Upper lobe of left lung (tissue), 6 donors: ENCODE measurements around the gene TSSK6. TPM values are rescaled to one million over a fixed set of nuclear protein-coding genes. Genes with fewer than 3 reads are reported as not detected.

Experiments
- ATAC-seq, 2 donors: fragments of 200-7000 bp; cut with Tn5 transposase; one replicate each; pipeline ENCODE4 v1.9.1; 2022; ENCODE audit warnings: mild to moderate bottlenecking in 2 of 2, moderate library complexity in 2 of 2; ENCODE audit not compliant: low FRiP score in 2 of 2
- DNase-seq, 2 donors: peaks; one replicate each; pipeline ENCODE4 v3.0.0-alpha.2; 2019 to 2020
- H3K27ac ChIP-seq, 4 donors: fragments of 200-600 bp; sonication (generic); one replicate each; pipeline ENCODE4 v1.5.1; 2016 to 2019
- H3K27me3 ChIP-seq, 4 donors: fragments of 200-600 bp; sonication (generic); one replicate each; pipeline ENCODE4 v1.5.1; 2017 to 2019
- H3K36me3 ChIP-seq, 4 donors: fragments of 200-600 bp; sonication (generic); one replicate each; pipeline ENCODE4 v1.5.1; 2016 to 2019
- H3K4me1 ChIP-seq, 4 donors: fragments of 200-600 bp; sonication (generic); one replicate each; pipeline ENCODE4 v1.5.1; 2018 to 2019
- H3K4me3 ChIP-seq, 4 donors: fragments of 200-600 bp; sonication (generic); one replicate each; pipeline ENCODE4 v1.5.1; 2017 to 2019; ENCODE audit warnings: mild to moderate bottlenecking in 2 of 4, moderate library complexity in 1 of 4
- H3K9me3 ChIP-seq, 4 donors: fragments of 200-600 bp; sonication (generic); one replicate each; pipeline ENCODE4 v1.5.1; 2018 to 2019
- EP300 ChIP-seq, 4 donors: sonication (generic); formaldehyde crosslinking; IDR thresholded peaks; one replicate each; pipeline ENCODE4 v1.5.1; 2017; ENCODE audit warnings: antibody characterized with exemption in 4 of 4, control low read depth in 2 of 4
- POLR2A ChIP-seq, 4 donors: fragments of 450-650 bp; IDR thresholded peaks; one replicate each; pipeline ENCODE4 v1.5.1; 2016 to 2017; ENCODE audit warnings: antibody characterized with exemption in 4 of 4, mild to moderate bottlenecking in 2 of 4
- POLR2AphosphoS5 ChIP-seq, 2 donors: sonication (generic); formaldehyde crosslinking; IDR thresholded peaks; one replicate each; pipeline ENCODE4 v1.5.1; 2017; ENCODE audit warnings: antibody characterized with exemption in 2 of 2
- WGBS, 2 donors: methylation state at CpG; one replicate each; pipeline ENCODE4 v1.1.5; 2017 to 2018; 5-methylcytosine and 5-hydroxymethylcytosine counted together
- total RNA-seq, 6 donors: library from RNA; depleted of rRNA in 4 of 6; stranded (reverse); fragments of >200 nt in 4 of 6; gene quantifications; one replicate each; pipeline versions ENCODE4 v1.1.0 to v1.2.1, GENCODE V29; 2016 to 2021
- TF ChIP-seq, protein P1 (sequence below), 6 experiments: fragments of 450-650 bp in 4 of 6; fragments of 200-600 bp in 2 of 6; sonication (generic) in 2 of 6; IDR thresholded peaks; one replicate each; pipeline ENCODE4 v1.5.1; 2016 to 2019; ENCODE audit warnings: antibody characterized with exemption in 6 of 6
- donor health status: DM: no; HTN: no; CAD: no; lungs with moderate emphysema.
- donor health status: DM: no; HTN: yes; CAD: no; lungs with severe emphysema.

TSSK6 gene
- total RNA-seq, 6 donors from 2014 or later = 1.7 to 7.3 (median 3.1) TPM

DNA sequence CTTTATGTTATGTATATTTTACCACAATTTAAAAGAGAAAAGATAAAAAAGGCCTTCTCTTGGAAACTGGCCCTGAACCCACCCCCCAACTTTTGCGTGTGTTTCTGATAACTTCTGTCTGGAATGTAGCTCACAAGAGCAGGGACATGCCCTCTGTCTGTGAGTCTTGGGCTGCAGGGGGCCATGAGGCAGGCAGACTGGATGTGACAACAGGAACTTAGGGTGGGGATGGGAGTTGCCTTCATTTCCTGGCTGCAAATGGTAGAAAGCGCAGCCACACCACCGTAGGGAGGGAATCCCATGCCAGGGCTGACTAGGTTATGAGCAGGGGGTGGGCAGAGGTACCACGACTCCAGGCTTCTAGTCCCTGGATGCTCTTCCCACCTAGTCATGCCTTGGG lies 44.6 kb upstream of the TSSK6 start:
- DNase-seq = no peak
- WGBS, 2 donors = 47 to 50% methylated on average over 3 to 4 of the region's 4 CpGs
- Histone ChIP-seq H3K9me3 (no peaks in the 10 kb centered on the region), H3K4me1 (no peaks in the 10 kb centered on the region), H3K4me3 (no peak overlapping the region), H3K27me3 (no peaks in the 10 kb centered on the region), H3K27ac (no peak overlapping the region), H3K36me3 (peaks cover 0 to 4% (median 0%) of the 10 kb centered on the region in 4 donors)
- no peak for ATAC-seq
- TF ChIP-seq, protein P1, sequence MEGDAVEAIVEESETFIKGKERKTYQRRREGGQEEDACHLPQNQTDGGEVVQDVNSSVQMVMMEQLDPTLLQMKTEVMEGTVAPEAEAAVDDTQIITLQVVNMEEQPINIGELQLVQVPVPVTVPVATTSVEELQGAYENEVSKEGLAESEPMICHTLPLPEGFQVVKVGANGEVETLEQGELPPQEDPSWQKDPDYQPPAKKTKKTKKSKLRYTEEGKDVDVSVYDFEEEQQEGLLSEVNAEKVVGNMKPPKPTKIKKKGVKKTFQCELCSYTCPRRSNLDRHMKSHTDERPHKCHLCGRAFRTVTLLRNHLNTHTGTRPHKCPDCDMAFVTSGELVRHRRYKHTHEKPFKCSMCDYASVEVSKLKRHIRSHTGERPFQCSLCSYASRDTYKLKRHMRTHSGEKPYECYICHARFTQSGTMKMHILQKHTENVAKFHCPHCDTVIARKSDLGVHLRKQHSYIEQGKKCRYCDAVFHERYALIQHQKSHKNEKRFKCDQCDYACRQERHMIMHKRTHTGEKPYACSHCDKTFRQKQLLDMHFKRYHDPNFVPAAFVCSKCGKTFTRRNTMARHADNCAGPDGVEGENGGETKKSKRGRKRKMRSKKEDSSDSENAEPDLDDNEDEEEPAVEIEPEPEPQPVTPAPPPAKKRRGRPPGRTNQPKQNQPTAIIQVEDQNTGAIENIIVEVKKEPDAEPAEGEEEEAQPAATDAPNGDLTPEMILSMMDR (IDR thresholded peaks at IDR 0.05) = no peak
- no peak for TF ChIP-seq EP300 (IDR thresholded peaks at IDR 0.05)
- no peak for TF ChIP-seq POLR2AphosphoS5 (IDR thresholded peaks at IDR 0.05)
- no peak for TF ChIP-seq POLR2A (IDR thresholded peaks at IDR 0.05)

DNA sequence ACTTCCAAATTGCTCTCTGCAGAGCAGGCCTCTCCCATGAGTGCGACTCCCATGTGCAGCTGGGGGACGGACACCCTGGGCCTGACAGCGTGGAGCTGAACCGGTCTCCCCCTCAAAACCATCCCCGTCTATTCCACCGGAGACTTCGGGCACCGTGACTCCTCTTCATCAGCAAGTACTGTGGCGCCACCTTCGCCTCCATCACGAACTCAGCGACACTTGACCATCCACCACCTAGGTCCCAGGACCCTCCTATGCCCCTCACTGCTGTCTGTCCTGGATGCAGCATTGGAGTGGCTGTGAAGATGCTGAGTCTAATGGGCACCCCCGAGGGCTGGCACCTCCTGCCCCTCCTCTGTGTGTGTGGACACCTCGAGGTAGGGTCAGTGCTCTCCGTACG lies 43.3 kb upstream of the TSSK6 start:
- Histone ChIP-seq H3K27me3 (no peaks in the 10 kb centered on the region), H3K4me1 (no peaks in the 10 kb centered on the region), H3K4me3 (no peak overlapping the region), H3K9me3 (no peaks in the 10 kb centered on the region), H3K27ac (no peak overlapping the region), H3K36me3 (peaks cover 0 to 4% (median 0%) of the 10 kb centered on the region in 4 donors)
- TF ChIP-seq, protein P1 (IDR thresholded peaks at IDR 0.05) = no peak
- TF ChIP-seq POLR2AphosphoS5 (IDR thresholded peaks at IDR 0.05) (no peak), POLR2A (IDR thresholded peaks at IDR 0.05) (no peak), EP300 (IDR thresholded peaks at IDR 0.05) (no peak)
- DNase-seq (no peak), ATAC-seq (no peak)
- 95 to 96% methylated on average over 12 to 16 of the region's 16 CpGs for WGBS, 2 donors

DNA sequence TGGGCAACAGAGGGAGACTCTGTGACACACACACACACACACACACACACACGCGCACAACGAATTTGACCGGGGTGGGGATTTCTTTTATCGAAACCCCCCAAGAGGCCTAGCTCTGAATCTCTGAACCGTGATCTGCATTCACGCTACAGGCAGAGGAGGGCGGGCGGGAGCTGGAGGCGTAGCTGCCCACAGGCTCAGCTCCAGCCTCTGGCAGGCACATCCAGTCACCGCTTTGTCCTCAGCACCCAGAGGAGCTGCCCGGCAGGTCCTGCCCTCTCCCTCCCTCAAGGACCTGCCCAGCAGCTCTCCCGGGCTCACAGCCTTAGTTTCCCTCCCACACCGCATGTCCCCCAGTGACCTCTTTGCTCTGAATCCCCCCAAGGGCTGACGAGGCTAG lies 42.7 kb upstream of the TSSK6 start:
- ATAC-seq = no peak
- Histone ChIP-seq H3K4me3 (no peak overlapping the region), H3K27me3 (no peaks in the 10 kb centered on the region), H3K4me1 (no peaks in the 10 kb centered on the region), H3K9me3 (no peaks in the 10 kb centered on the region), H3K27ac (no peak overlapping the region), H3K36me3 (peaks cover 0 to under 1% (median 0%) of the 10 kb centered on the region in 4 donors)
- DNase-seq = no peak
- no peak for TF ChIP-seq EP300 (IDR thresholded peaks at IDR 0.05)
- TF ChIP-seq POLR2AphosphoS5 (IDR thresholded peaks at IDR 0.05) = no peak
- TF ChIP-seq POLR2A (IDR thresholded peaks at IDR 0.05) = no peak
- TF ChIP-seq, protein P1 (IDR thresholded peaks at IDR 0.05) = no peak
- WGBS, 2 donors = 81 to 83% methylated on average over 2 to 15 of the region's 15 CpGs

DNA sequence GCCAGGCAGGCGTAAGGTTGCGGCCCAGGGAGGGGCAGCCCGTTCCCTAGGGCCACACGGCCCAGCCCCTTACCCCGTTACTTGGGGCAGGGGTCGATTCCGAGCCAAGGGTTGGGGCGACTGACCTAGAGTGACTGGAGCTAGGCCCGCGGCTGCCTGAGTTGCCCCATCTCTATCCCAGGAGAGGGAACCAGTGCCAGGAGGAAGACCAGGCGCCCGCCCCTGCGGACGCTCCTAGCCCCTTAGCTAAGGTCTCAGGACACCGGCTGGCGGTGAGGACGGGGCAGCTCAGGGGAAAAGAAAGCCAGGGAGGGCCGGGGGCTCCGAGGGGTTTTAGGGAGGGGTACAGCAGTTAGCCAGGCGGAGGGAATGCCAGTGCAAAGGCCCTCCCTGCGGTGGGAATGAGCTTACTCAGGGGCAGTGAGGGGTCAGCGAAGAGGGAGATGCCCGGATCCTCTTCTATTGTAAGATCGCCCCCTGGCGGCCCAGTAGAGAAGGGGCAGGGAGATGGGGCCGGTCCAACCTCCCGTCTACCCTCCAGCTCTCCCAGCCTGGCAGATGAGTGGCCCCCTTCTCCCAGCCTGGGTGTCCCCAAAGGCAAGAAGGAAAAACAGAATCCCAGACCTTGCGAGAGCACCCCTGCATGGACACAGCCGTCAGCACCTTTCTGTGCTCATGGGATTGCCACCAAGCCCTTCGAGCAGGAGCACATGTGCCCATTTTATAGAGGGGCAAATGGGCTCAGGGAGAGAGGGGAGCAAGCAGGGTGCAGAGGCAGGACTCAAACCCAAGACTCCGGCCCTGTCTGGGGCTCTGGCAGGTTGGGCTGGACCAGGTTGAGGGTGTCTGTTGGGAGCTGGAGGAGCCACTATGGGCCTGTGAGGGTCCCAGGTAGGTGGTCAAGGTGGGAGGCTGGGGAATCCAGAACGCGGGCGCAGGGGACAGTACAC lies 39.0 kb upstream of the TSSK6 start:
- Histone ChIP-seq H3K27ac (no peak overlapping the region), H3K36me3 (no peaks in the 10 kb centered on the region), H3K4me1 (no peaks in the 10 kb centered on the region), H3K27me3 (no peaks in the 10 kb centered on the region), H3K9me3 (no peaks in the 10 kb centered on the region), H3K4me3 (no peak overlapping the region)
- no peak for TF ChIP-seq POLR2AphosphoS5 (IDR thresholded peaks at IDR 0.05)
- no peak for TF ChIP-seq EP300 (IDR thresholded peaks at IDR 0.05)
- TF ChIP-seq, protein P1 (IDR thresholded peaks at IDR 0.05) = peak; percentile 61 to 90 (median 74)
- no peak for TF ChIP-seq POLR2A (IDR thresholded peaks at IDR 0.05)
- 68 to 69% methylated on average over 32 to 34 of the region's 34 CpGs for WGBS, 2 donors
- DNase-seq (peak; percentile 65 to 79), ATAC-seq (peak in 1 of 2 donors; percentile 79)
